ENCODE data around the gene KCTD19.

The KCTD19 gene

GRCh38 chr16:67242138-67242730, 84.3 kb downstream of the KCTD19 start:
- Histone ChIP-seq H3K9ac (ENCODE audit: low read length in 2 of 2) (no peak overlapping the region), H3K36me3 (ENCODE audit: control insufficient read depth in 2 of 2, insufficient read depth in 2 of 2, low read length in 2 of 2) (peaks cover 0 to 15% of the 10 kb centered on the region in 2 donors), H3K27ac (ENCODE audit: low read length) (no peak overlapping the region)

GRCh38 chr16:67241008-67241900, 85.3 kb downstream of the KCTD19 start:
- peak overlapping the region; percentile 24 for H3K27ac ChIP-seq (ENCODE audit: low read length)
- H3K9ac ChIP-seq (ENCODE audit: low read length in 2 of 2): peak overlapping the region; percentile 14 to 21
- no peak overlapping the region for H3K4me3 ChIP-seq (ENCODE audit: low read length in 2 of 2)
- H3K36me3 ChIP-seq (ENCODE audit: control insufficient read depth in 2 of 2, insufficient read depth in 2 of 2, low read length in 2 of 2): peaks cover 3 to 22% of the 10 kb centered on the region in 2 donors
- H3K9me3 ChIP-seq (ENCODE audit: control insufficient read depth in 2 of 2, low read length in 2 of 2): no peaks in the 10 kb centered on the region
- no peaks in the 10 kb centered on the region for H3K27me3 ChIP-seq (ENCODE audit: control insufficient read depth in 1 of 2, insufficient read depth in 2 of 2, low read length in 2 of 2)
- peaks cover 30% of the 10 kb centered on the region for H3K4me1 ChIP-seq (ENCODE audit: control insufficient read depth, insufficient read depth, low read length)

More at GRCh38 chr16:67242138-67242730, 84.3 kb downstream of the KCTD19 start:
- H3K4me1 ChIP-seq (ENCODE audit: control insufficient read depth, insufficient read depth, low read length): peaks cover 36% of the 10 kb centered on the region
- H3K9me3 ChIP-seq (ENCODE audit: control insufficient read depth in 2 of 2, low read length in 2 of 2): no peaks in the 10 kb centered on the region
- H3K27me3 ChIP-seq (ENCODE audit: control insufficient read depth in 1 of 2, insufficient read depth in 2 of 2, low read length in 2 of 2): no peaks in the 10 kb centered on the region
- H3K4me3 ChIP-seq (ENCODE audit: low read length in 2 of 2): no peak overlapping the region

- Histone ChIP-seq H3K9ac (ENCODE audit: low read length in 2 of 2) (no peak overlapping the region), H3K4me3 (ENCODE audit: low read length in 2 of 2) (no peak overlapping the region), H3K27ac (ENCODE audit: low read length) (no peak overlapping the region), H3K36me3 (ENCODE audit: control insufficient read depth in 2 of 2, insufficient read depth in 2 of 2, low read length in 2 of 2) (peaks cover 9 to 29% of the 10 kb centered on the region in 2 donors), H3K4me1 (ENCODE audit: control insufficient read depth, insufficient read depth, low read length) (peaks cover 22% of the 10 kb centered on the region), H3K9me3 (ENCODE audit: control insufficient read depth in 2 of 2, low read length in 2 of 2) (no peaks in the 10 kb centered on the region), H3K27me3 (ENCODE audit: control insufficient read depth in 1 of 2, insufficient read depth in 2 of 2, low read length in 2 of 2) (no peaks in the 10 kb centered on the region)
These were observed 86.0 kb downstream of the KCTD19 start for GRCh38 chr16:67240506-67240905.
